Mesendoderm (in vitro differentiated cells): ENCODE results near the gene NIPA2.

Experiments used
- DNase-seq: peaks from one replicate; pipeline ENCODE4 v3.0.0; 2013
- H2AK5ac ChIP-seq: 2 replicates; pipeline ENCODE4 v1.6.1; 2013; ENCODE audit warnings: low read length, inconsistent platforms
- H2BK120ac ChIP-seq: 2 replicates; pipeline ENCODE4 v1.6.1; 2013; ENCODE audit warnings: low read depth, mild to moderate bottlenecking, low read length, moderate library complexity, mixed read lengths
- H2BK15ac ChIP-seq: replicated peaks from 2 replicates; pipeline ENCODE4 v1.6.1; 2013; ENCODE audit warnings: low read depth, mild to moderate bottlenecking, moderate library complexity
- H2BK5ac ChIP-seq: 2 replicates; pipeline ENCODE4 v1.6.1; 2013; ENCODE audit warnings: low read length, inconsistent platforms
- H3K18ac ChIP-seq: 2 replicates; pipeline ENCODE4 v1.6.1; 2013; ENCODE audit warnings: mild to moderate bottlenecking, low read length, mixed read lengths
- H3K23ac ChIP-seq: one replicate; pipeline ENCODE4 v1.6.1; 2013; ENCODE audit warnings: low read length
- H3K27ac ChIP-seq: 2 replicates; pipeline ENCODE4 v1.5.1; 2013; ENCODE audit warnings: low read depth, mild to moderate bottlenecking, inconsistent platforms, low read length, moderate library complexity
- H3K27me3 ChIP-seq: 2 replicates; pipeline ENCODE4 v1.6.1; 2013; ENCODE audit warnings: low read length, control low read depth, mild to moderate bottlenecking, inconsistent platforms; ENCODE audit not compliant: insufficient read depth, poor library complexity
- H3K36me3 ChIP-seq: 2 replicates; pipeline ENCODE4 v1.6.1; 2013; ENCODE audit warnings: low read length, inconsistent platforms; ENCODE audit not compliant: control insufficient read depth, insufficient read depth
- H3K4ac ChIP-seq: one replicate; pipeline ENCODE4 v1.6.1; 2013; ENCODE audit warnings: low read depth, mild to moderate bottlenecking, low read length, moderate library complexity
- H3K4me1 ChIP-seq: 2 replicates; pipeline ENCODE4 v1.6.1; 2013; ENCODE audit warnings: low read depth, low read length, inconsistent platforms; ENCODE audit not compliant: control insufficient read depth
- H3K4me2 ChIP-seq: 2 replicates; pipeline ENCODE4 v1.6.1; 2013; ENCODE audit warnings: low read length
- H3K4me3 ChIP-seq: 2 replicates; pipeline ENCODE4 v1.5.1; 2013; ENCODE audit warnings: mild to moderate bottlenecking, low read length
- H3K56ac ChIP-seq: one replicate; pipeline ENCODE4 v1.6.1; 2013; ENCODE audit warnings: low read length
- H3K79me1 ChIP-seq: 2 replicates; pipeline ENCODE4 v1.6.1; 2013; ENCODE audit warnings: low read length, inconsistent platforms
- H3K79me2 ChIP-seq: 2 replicates; pipeline ENCODE4 v1.6.1; 2013; ENCODE audit warnings: mild to moderate bottlenecking, low read length; ENCODE audit not compliant: control insufficient read depth, insufficient read depth
- H3K9ac ChIP-seq: 2 replicates; pipeline ENCODE4 v1.6.1; 2013; ENCODE audit warnings: low read length, inconsistent platforms
- H4K5ac ChIP-seq: one replicate; pipeline ENCODE4 v1.6.1; 2013; ENCODE audit warnings: low read length
- H4K8ac ChIP-seq: one replicate; pipeline ENCODE4 v1.6.1; 2013; ENCODE audit warnings: low read depth, mild to moderate bottlenecking, control low read depth, low read length, moderate library complexity
- WGBS: extraction: QIAGEN DNeasy Blood & Tissue Kit; methylation state at CpG from one replicate; pipeline ENCODE4 v1.1.7; 2013; ENCODE audit warnings: low lambda C conversion rate, missing lambda C conversion rate; ENCODE audit not compliant: insufficient coverage; ENCODE audit errors: extremely low coverage; 5-methylcytosine and 5-hydroxymethylcytosine counted together

The NIPA2 gene

GRCh38 chr15:22878103-22878502, 39.6 kb downstream of the NIPA2 start:
- no peak overlapping the region for H2BK120ac ChIP-seq
- no peak overlapping the region for H3K4me3 ChIP-seq
- peaks cover 10% of the 10 kb centered on the region for H3K36me3 ChIP-seq
- no peak overlapping the region for H4K5ac ChIP-seq
- H3K79me2 ChIP-seq = no peaks in the 10 kb centered on the region
- no peak overlapping the region for H3K56ac ChIP-seq
- peaks cover 6% of the 10 kb centered on the region for H3K4me1 ChIP-seq
- H3K18ac ChIP-seq = no peak overlapping the region
- no peak overlapping the region for H3K23ac ChIP-seq
- no peak overlapping the region for H3K9ac ChIP-seq
- H3K27ac ChIP-seq = no peak overlapping the region
- WGBS = no CpG with 5 or more reads among the region's 10 CpGs
- no peak overlapping the region for H2BK5ac ChIP-seq
- no peak overlapping the region for H2AK5ac ChIP-seq
- no peaks in the 10 kb centered on the region for H3K79me1 ChIP-seq
- H3K4me2 ChIP-seq = no peak overlapping the region
- no peak overlapping the region for H4K8ac ChIP-seq
- no peak for DNase-seq
- no peaks in the 10 kb centered on the region for H3K27me3 ChIP-seq
- no peak overlapping the region for H2BK15ac ChIP-seq
- H3K4ac ChIP-seq = no peak overlapping the region

GRCh38 chr15:22880068-22880980, 41.9 kb downstream of the NIPA2 start:
- Histone ChIP-seq H3K4me1 (no peaks in the 10 kb centered on the region), H4K8ac (no peak overlapping the region), H2BK15ac (no peak overlapping the region), H3K79me1 (no peaks in the 10 kb centered on the region), H2AK5ac (no peak overlapping the region), H4K5ac (no peak overlapping the region), H3K4me2 (no peak overlapping the region), H3K27ac (no peak overlapping the region), H3K9ac (no peak overlapping the region), H3K23ac (no peak overlapping the region), H3K27me3 (no peaks in the 10 kb centered on the region), H3K4ac (no peak overlapping the region), H3K4me3 (no peak overlapping the region), H3K18ac (no peak overlapping the region), H3K79me2 (no peaks in the 10 kb centered on the region), H3K56ac (no peak overlapping the region), H2BK120ac (no peak overlapping the region), H3K36me3 (peaks cover 4% of the 10 kb centered on the region), H2BK5ac (no peak overlapping the region)
- no peak for DNase-seq
- no CpG with 5 or more reads among the region's 33 CpGs for WGBS

- Histone ChIP-seq H3K4ac (no peak overlapping the region), H4K5ac (no peak overlapping the region), H2BK15ac (no peak overlapping the region), H3K4me1 (no peaks in the 10 kb centered on the region), H3K4me2 (no peak overlapping the region), H2BK5ac (no peak overlapping the region), H3K56ac (no peak overlapping the region), H4K8ac (no peak overlapping the region), H3K9ac (no peak overlapping the region), H3K23ac (no peak overlapping the region), H2AK5ac (no peak overlapping the region), H3K4me3 (no peak overlapping the region), H3K79me2 (no peaks in the 10 kb centered on the region), H3K27me3 (no peaks in the 10 kb centered on the region), H3K18ac (no peak overlapping the region), H3K79me1 (no peaks in the 10 kb centered on the region), H2BK120ac (no peak overlapping the region), H3K36me3 (peaks cover 4% of the 10 kb centered on the region), H3K27ac (no peak overlapping the region)
- no peak for DNase-seq
- WGBS = no CpG with 5 or more reads among the region's 19 CpGs
These were observed 42.7 kb downstream of the NIPA2 start for GRCh38 chr15:22880981-22881738.

- DNase-seq = no peak
- H3K4me2 ChIP-seq = no peak overlapping the region
- no peak overlapping the region for H4K5ac ChIP-seq
- H3K27me3 ChIP-seq = no peaks in the 10 kb centered on the region
- H2BK5ac ChIP-seq = no peak overlapping the region
- H3K18ac ChIP-seq = no peak overlapping the region
- no peaks in the 10 kb centered on the region for H3K79me2 ChIP-seq
- no peak overlapping the region for H2AK5ac ChIP-seq
- H3K9ac ChIP-seq = no peak overlapping the region
- no peak overlapping the region for H2BK120ac ChIP-seq
- no peak overlapping the region for H3K23ac ChIP-seq
- no peaks in the 10 kb centered on the region for H3K79me1 ChIP-seq
- H3K56ac ChIP-seq = no peak overlapping the region
- H3K4me3 ChIP-seq = no peak overlapping the region
- no peak overlapping the region for H3K4ac ChIP-seq
- WGBS = no CpG with 5 or more reads among the region's 25 CpGs
- H3K36me3 ChIP-seq = peaks cover 4% of the 10 kb centered on the region
- no peak overlapping the region for H3K27ac ChIP-seq
- H3K4me1 ChIP-seq = no peaks in the 10 kb centered on the region
- no peak overlapping the region for H4K8ac ChIP-seq
- no peak overlapping the region for H2BK15ac ChIP-seq
These were observed 43.4 kb downstream of the NIPA2 start for GRCh38 chr15:22881739-22882440.

- H3K18ac ChIP-seq = no peak overlapping the region
- no peak overlapping the region for H3K27ac ChIP-seq
- no peak for DNase-seq
- H3K4me1 ChIP-seq = no peaks in the 10 kb centered on the region
- H3K79me1 ChIP-seq = no peaks in the 10 kb centered on the region
- no peaks in the 10 kb centered on the region for H3K79me2 ChIP-seq
- H2BK120ac ChIP-seq = no peak overlapping the region
- H3K9ac ChIP-seq = no peak overlapping the region
- H2BK15ac ChIP-seq = no peak overlapping the region
- H4K8ac ChIP-seq = no peak overlapping the region
- H3K4ac ChIP-seq = no peak overlapping the region
- no peak overlapping the region for H3K56ac ChIP-seq
- no peak overlapping the region for H2BK5ac ChIP-seq
- no peak overlapping the region for H3K4me3 ChIP-seq
- no peak overlapping the region for H3K23ac ChIP-seq
- no CpG with 5 or more reads among the region's 13 CpGs for WGBS
- no peak overlapping the region for H3K4me2 ChIP-seq
- no peaks in the 10 kb centered on the region for H3K27me3 ChIP-seq
- no peak overlapping the region for H4K5ac ChIP-seq
- H2AK5ac ChIP-seq = no peak overlapping the region
- H3K36me3 ChIP-seq = peaks cover 3% of the 10 kb centered on the region
These were observed 44.7 kb downstream of the NIPA2 start for GRCh38 chr15:22883196-22883595.
